ENCODE data around the gene ZFPM1. TPM values are rescaled to one million over a fixed set of nuclear protein-coding genes. Genes with fewer than 3 reads are reported as not detected.

ZFPM1 gene
- total RNA-seq, 1 experiment from 2014 or later: 5.0 TPM

DNA sequence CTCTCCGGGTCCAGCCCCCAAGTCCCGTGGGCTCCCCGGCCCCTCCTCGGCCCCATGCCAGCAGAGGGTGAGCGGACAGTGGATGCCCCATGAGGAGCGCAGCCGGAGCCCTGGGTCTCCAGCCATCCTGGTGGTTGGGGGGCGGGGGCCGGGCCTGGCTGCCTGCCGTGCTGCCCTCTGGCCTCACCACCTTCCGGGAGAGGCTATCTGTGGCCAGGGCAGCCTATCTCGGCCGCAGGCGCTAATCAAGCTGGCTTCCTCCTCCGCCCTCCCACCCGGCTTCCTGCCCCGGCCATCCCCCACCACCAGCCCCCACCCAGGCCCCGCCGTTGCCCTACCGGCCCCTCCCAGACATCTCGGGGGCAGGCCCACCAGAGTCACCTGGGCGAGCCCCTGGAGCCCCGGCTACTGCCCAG, 46.8 kb downstream of the ZFPM1 start:
- no peak overlapping the region for H3K4me3 Mint-ChIP-seq (ENCODE audit: unreplicated experiment)
- no peaks in the 10 kb centered on the region for H3K36me3 Mint-ChIP-seq (ENCODE audit: insufficient read depth, unreplicated experiment)
- H3K9me3 Mint-ChIP-seq (ENCODE audit: unreplicated experiment): no peaks in the 10 kb centered on the region
- POLR2A ChIA-PET: no interaction called here
- no peak for DNase-seq (ENCODE audit: unreplicated experiment)
- intact Hi-C loops (cut with micrococcal nuclease): no loop called here
- CTCF ChIA-PET: no interaction called here
- no peaks in the 10 kb centered on the region for H3K4me1 Mint-ChIP-seq (ENCODE audit: insufficient read depth, unreplicated experiment)
- BruUV-seq (replicated peaks): no TSS peak
- TF ChIP-seq CTCF (IDR thresholded peaks at IDR 0.05; ENCODE audit: unreplicated experiment): no peak
- no peak overlapping the region for H3K27ac Mint-ChIP-seq (ENCODE audit: low read depth, unreplicated experiment)
- no peaks in the 10 kb centered on the region for H3K27me3 Mint-ChIP-seq (ENCODE audit: insufficient read depth, unreplicated experiment)

DNA sequence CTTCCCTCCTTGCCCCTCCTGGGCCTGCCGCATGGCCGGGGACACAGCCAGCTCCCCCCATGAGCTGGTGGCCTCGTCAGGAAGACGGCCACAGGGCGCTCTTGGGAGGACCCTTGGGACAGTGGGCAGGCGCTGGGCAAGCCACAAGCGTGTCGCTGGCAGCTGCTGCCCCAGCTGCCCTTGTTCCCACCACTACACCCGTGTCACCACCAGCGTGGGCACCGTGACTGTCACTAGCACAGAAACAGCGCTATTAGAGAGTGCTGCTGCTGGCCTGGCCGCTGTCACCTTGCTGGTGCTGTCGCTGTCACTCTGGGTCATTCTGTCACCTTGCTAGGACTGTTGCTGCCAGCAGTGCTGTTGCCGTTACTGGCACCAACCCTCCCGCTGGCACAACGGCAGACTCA, 47.2 kb downstream of the ZFPM1 start:
- intact Hi-C loops (cut with micrococcal nuclease): no loop called here
- ChIA-PET POLR2A (no interaction called here), CTCF (no interaction called here)
- TF ChIP-seq CTCF (IDR thresholded peaks at IDR 0.05; ENCODE audit: unreplicated experiment): no peak
- Mint-ChIP-seq H3K27ac (ENCODE audit: low read depth, unreplicated experiment) (no peak overlapping the region), H3K27me3 (ENCODE audit: insufficient read depth, unreplicated experiment) (no peaks in the 10 kb centered on the region), H3K4me3 (ENCODE audit: unreplicated experiment) (no peak overlapping the region), H3K4me1 (ENCODE audit: insufficient read depth, unreplicated experiment) (no peaks in the 10 kb centered on the region), H3K9me3 (ENCODE audit: unreplicated experiment) (no peaks in the 10 kb centered on the region), H3K36me3 (ENCODE audit: insufficient read depth, unreplicated experiment) (no peaks in the 10 kb centered on the region)
- no TSS peak for BruUV-seq (replicated peaks)
- DNase-seq (ENCODE audit: unreplicated experiment): no peak

- no peak overlapping the region for H3K4me3 Mint-ChIP-seq (ENCODE audit: unreplicated experiment)
- no TSS peak for BruUV-seq (replicated peaks)
- no peak overlapping the region for H3K27ac Mint-ChIP-seq (ENCODE audit: low read depth, unreplicated experiment)
- no peak for DNase-seq (ENCODE audit: unreplicated experiment)
- POLR2A ChIA-PET: no interaction called here
- no peaks in the 10 kb centered on the region for H3K27me3 Mint-ChIP-seq (ENCODE audit: insufficient read depth, unreplicated experiment)
- H3K4me1 Mint-ChIP-seq (ENCODE audit: insufficient read depth, unreplicated experiment): no peaks in the 10 kb centered on the region
- H3K36me3 Mint-ChIP-seq (ENCODE audit: insufficient read depth, unreplicated experiment): no peaks in the 10 kb centered on the region
- intact Hi-C loops (cut with micrococcal nuclease): no loop called here
- H3K9me3 Mint-ChIP-seq (ENCODE audit: unreplicated experiment): no peaks in the 10 kb centered on the region
- CTCF ChIA-PET: no interaction called here
- no peak for TF ChIP-seq CTCF (IDR thresholded peaks at IDR 0.05; ENCODE audit: unreplicated experiment)
Observed at GRCh38 chr16:88502371-88502770, 49.3 kb downstream of the ZFPM1 start.

GRCh38 chr16:88502776-88503280, 49.7 kb downstream of the ZFPM1 start:
- H3K4me1 Mint-ChIP-seq (ENCODE audit: insufficient read depth, unreplicated experiment): no peaks in the 10 kb centered on the region
- BruUV-seq (replicated peaks): no TSS peak
- POLR2A ChIA-PET: no interaction called here
- TF ChIP-seq CTCF (IDR thresholded peaks at IDR 0.05; ENCODE audit: unreplicated experiment): no peak
- no peak overlapping the region for H3K4me3 Mint-ChIP-seq (ENCODE audit: unreplicated experiment)
- CTCF ChIA-PET: no interaction called here
- H3K9me3 Mint-ChIP-seq (ENCODE audit: unreplicated experiment): no peaks in the 10 kb centered on the region
- H3K36me3 Mint-ChIP-seq (ENCODE audit: insufficient read depth, unreplicated experiment): no peaks in the 10 kb centered on the region
- no peak overlapping the region for H3K27ac Mint-ChIP-seq (ENCODE audit: low read depth, unreplicated experiment)
- no peak for DNase-seq (ENCODE audit: unreplicated experiment)
- no peaks in the 10 kb centered on the region for H3K27me3 Mint-ChIP-seq (ENCODE audit: insufficient read depth, unreplicated experiment)
- intact Hi-C loops (cut with micrococcal nuclease): no loop called here
